ENCODE measurements around the gene RAB30. TPM values are rescaled to one million over a fixed set of nuclear protein-coding genes. Genes with fewer than 3 reads are reported as not detected.

Gene RAB30
- total RNA-seq, 1 donor from 2014 or later: 12.3 TPM

GRCh38 chr11:83008581-83008923 is 63.1 kb downstream of the RAB30 start:
- H3K9ac ChIP-seq: no peak overlapping the region
- H3K4me3 ChIP-seq: no peak overlapping the region
- H3K4me3 Mint-ChIP-seq: no peak overlapping the region
- H3K27me3 ChIP-seq: no peaks in the 10 kb centered on the region
- no peak overlapping the region for H3K27ac Mint-ChIP-seq
- H3K4me1 ChIP-seq: peaks cover 7% of the 10 kb centered on the region
- no peaks in the 10 kb centered on the region for H3K9me3 Mint-ChIP-seq
- H3K9me3 ChIP-seq (ENCODE audit: low read depth): no peaks in the 10 kb centered on the region
- H3K27me3 Mint-ChIP-seq (ENCODE audit: insufficient read depth, low read depth): no peaks in the 10 kb centered on the region
- TF ChIP-seq CTCF (IDR thresholded peaks at IDR 0.05) (no peak), EZH2phosphoT487 (IDR thresholded peaks at IDR 0.05) (no peak), EZH2 (IDR thresholded peaks at IDR 0.05) (no peak)
- peaks cover 33% of the 10 kb centered on the region for H3K4me1 Mint-ChIP-seq
- no peak overlapping the region for H3K4me2 ChIP-seq
- H3K27ac ChIP-seq: no peak overlapping the region
- no peak overlapping the region for H2AFZ ChIP-seq (replicated peaks)
- H3K36me3 Mint-ChIP-seq: peaks cover 1% of the 10 kb centered on the region
- no peaks in the 10 kb centered on the region for H3K36me3 ChIP-seq
- no peaks in the 10 kb centered on the region for H3K79me2 ChIP-seq (ENCODE audit: low read depth)
- H4K20me1 ChIP-seq (ENCODE audit: low read depth): peaks cover 9% of the 10 kb centered on the region
- H3F3A ChIP-seq (ENCODE audit: low read depth): peaks cover 18% of the 10 kb centered on the region
- no peak for DNase-seq (ENCODE audit: low spot score)

GRCh38 chr11:83007909-83008580 is 63.7 kb downstream of the RAB30 start:
- Histone ChIP-seq H3K4me3 (no peak overlapping the region), H3K4me2 (peak overlapping the region; percentile 60), H4K20me1 (ENCODE audit: low read depth) (peaks cover 9% of the 10 kb centered on the region), H3K9me3 (ENCODE audit: low read depth) (no peaks in the 10 kb centered on the region), H3K36me3 (no peaks in the 10 kb centered on the region), H3K79me2 (ENCODE audit: low read depth) (no peaks in the 10 kb centered on the region), H3K27ac (no peak overlapping the region), H3F3A (ENCODE audit: low read depth) (peaks cover 18% of the 10 kb centered on the region), H3K4me1 (peaks cover 7% of the 10 kb centered on the region), H3K27me3 (no peaks in the 10 kb centered on the region), H2AFZ (replicated peaks) (no peak overlapping the region), H3K9ac (no peak overlapping the region)
- TF ChIP-seq EZH2phosphoT487 (IDR thresholded peaks at IDR 0.05) (no peak), CTCF (IDR thresholded peaks at IDR 0.05) (no peak), EZH2 (IDR thresholded peaks at IDR 0.05) (no peak)
- Mint-ChIP-seq H3K4me3 (peak overlapping the region; percentile 25), H3K9me3 (no peaks in the 10 kb centered on the region), H3K27ac (peak overlapping the region; percentile 52), H3K4me1 (peaks cover 33% of the 10 kb centered on the region), H3K36me3 (peaks cover 1% of the 10 kb centered on the region), H3K27me3 (ENCODE audit: insufficient read depth, low read depth) (no peaks in the 10 kb centered on the region)
- DNase-seq (ENCODE audit: low spot score): peak; percentile 84

GRCh38 chr11:83007477-83007876 is 64.2 kb downstream of the RAB30 start:
- H2AFZ ChIP-seq (replicated peaks): no peak overlapping the region
- no peak for DNase-seq (ENCODE audit: low spot score)
- no peak overlapping the region for H3K9ac ChIP-seq
- no peak overlapping the region for H3K4me3 ChIP-seq
- H3K27ac Mint-ChIP-seq: no peak overlapping the region
- H3K79me2 ChIP-seq (ENCODE audit: low read depth): no peaks in the 10 kb centered on the region
- H3F3A ChIP-seq (ENCODE audit: low read depth): peaks cover 18% of the 10 kb centered on the region
- H3K9me3 ChIP-seq (ENCODE audit: low read depth): no peaks in the 10 kb centered on the region
- H3K27me3 ChIP-seq: no peaks in the 10 kb centered on the region
- H3K36me3 Mint-ChIP-seq: peaks cover 1% of the 10 kb centered on the region
- no peak overlapping the region for H3K27ac ChIP-seq
- peaks cover 33% of the 10 kb centered on the region for H3K4me1 Mint-ChIP-seq
- no peaks in the 10 kb centered on the region for H3K36me3 ChIP-seq
- no peaks in the 10 kb centered on the region for H3K9me3 Mint-ChIP-seq
- peak overlapping the region; percentile 60 for H3K4me2 ChIP-seq
- H3K27me3 Mint-ChIP-seq (ENCODE audit: insufficient read depth, low read depth): no peaks in the 10 kb centered on the region
- no peak for TF ChIP-seq CTCF (IDR thresholded peaks at IDR 0.05)
- no peak for TF ChIP-seq EZH2phosphoT487 (IDR thresholded peaks at IDR 0.05)
- TF ChIP-seq EZH2 (IDR thresholded peaks at IDR 0.05): no peak
- no peak overlapping the region for H3K4me3 Mint-ChIP-seq
- H3K4me1 ChIP-seq: peaks cover 7% of the 10 kb centered on the region
- peaks cover 9% of the 10 kb centered on the region for H4K20me1 ChIP-seq (ENCODE audit: low read depth)

Data from neural progenitor cell (in vitro differentiated cells).